Activated CD4-positive, alpha-beta T cell treated with anti-CD3 and anti-CD28 coated beads, Interleukin-2, amount 10 ng/mL, durations not matched to agents 7 days and 5 days (primary cell): ENCODE measurements around the gene SNX9. TPM values are rescaled to one million over a fixed set of nuclear protein-coding genes. Genes with fewer than 3 reads are reported as not detected.
"Not testable (repeated sequence)": the region's sequence is repeated elsewhere in the genome, so short reads cannot be mapped to it uniquely, and the experiment has no call there.

Experiments
- CTCF ChIA-PET: fragments of 350-600 bp; sonication (Branson Sonifier 250); formaldehyde crosslinking; loops from one replicate; lab custom pipeline; 2021; ENCODE audit warnings: antibody characterized with exemption; lab: Charles Lee
- POLR2A ChIA-PET: fragments of 350-600 bp; sonication (Branson Sonifier 250); formaldehyde crosslinking; loops from one replicate; lab custom pipeline; 2021; ENCODE audit warnings: antibody characterized with exemption; lab: Charles Lee
- DNase-seq: peaks from one replicate; pipeline ENCODE4 v3.0.0-alpha.2; 2020
- H3K27ac Mint-ChIP-seq: one replicate; pipeline ENCODE4 v1.8.0; 2021; ENCODE audit warnings: mild to moderate bottlenecking, moderate library complexity, mixed read lengths
- H3K27me3 Mint-ChIP-seq: one replicate; pipeline ENCODE4 v1.8.0; 2021; ENCODE audit warnings: mixed read lengths
- H3K36me3 Mint-ChIP-seq: one replicate; pipeline ENCODE4 v1.8.0; 2021; ENCODE audit warnings: low read depth, mixed read lengths
- H3K4me1 Mint-ChIP-seq: one replicate; pipeline ENCODE4 v1.8.0; 2021; ENCODE audit warnings: mixed read lengths
- H3K4me3 Mint-ChIP-seq: one replicate; pipeline ENCODE4 v1.8.0; 2021; ENCODE audit warnings: mild to moderate bottlenecking, moderate library complexity, mixed read lengths
- H3K9me3 Mint-ChIP-seq: one replicate; pipeline ENCODE4 v1.8.0; 2021; ENCODE audit warnings: mixed read lengths
- total RNA-seq, 2 experiments: library from RNA; stranded (reverse); gene quantifications; one replicate each; pipeline ENCODE4 v1.2.3, GENCODE V29; 2021

Gene SNX9
- total RNA-seq, 2 experiments from 2014 or later: 9.4 to 10.7 TPM

GRCh38 chr6:157946865-157947532 is 124.0 kb downstream of the SNX9 start:
- Mint-ChIP-seq H3K27ac (no peak overlapping the region), H3K9me3 (no peaks in the 10 kb centered on the region), H3K36me3 (peaks cover 6% of the 10 kb centered on the region), H3K4me3 (no peak overlapping the region), H3K27me3 (peaks cover 25% of the 10 kb centered on the region), H3K4me1 (no peaks in the 10 kb centered on the region)
- peak; percentile 24 for DNase-seq
- ChIA-PET CTCF (interaction anchor here (0.6 to 1.7 kb wide), 9 partner anchors 9 to 329 kb away, joined by 3 to 5 read pairs (median 3); no protein-coding TSS in a partner anchor), POLR2A (no interaction called here)

GRCh38 chr6:157950899-157951298 is 127.9 kb downstream of the SNX9 start:
- CTCF ChIA-PET: interaction anchor here (1.4 to 1.5 kb wide), 2 partner anchors 10 to 75 kb away, joined by 3 to 4 read pairs; no protein-coding TSS in a partner anchor

DNA sequence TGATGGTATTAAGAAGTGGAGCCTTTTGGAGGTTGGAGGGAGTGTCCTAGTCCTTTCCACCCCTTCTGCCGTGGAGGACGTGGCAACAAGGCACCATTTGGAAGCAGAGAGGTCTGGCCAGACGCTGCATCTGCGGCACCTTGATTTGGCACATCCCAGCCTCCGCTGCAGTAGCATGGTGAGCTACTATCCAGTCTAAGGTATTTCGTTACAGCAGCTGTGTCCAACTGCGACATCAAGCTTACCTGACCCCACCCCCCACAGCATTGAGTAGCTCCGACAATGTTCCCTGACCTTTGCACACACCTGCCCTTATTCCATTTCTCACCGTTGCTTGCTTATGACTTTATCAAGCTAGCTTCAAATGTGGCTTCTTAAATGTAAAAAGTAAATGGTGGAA is 128.8 kb downstream of the SNX9 start:
- no peaks in the 10 kb centered on the region for H3K36me3 Mint-ChIP-seq
- peaks cover 25% of the 10 kb centered on the region for H3K27me3 Mint-ChIP-seq
- DNase-seq: no peak
- no peaks in the 10 kb centered on the region for H3K9me3 Mint-ChIP-seq
- ChIA-PET POLR2A (no interaction called here), CTCF (interaction anchor here (0.7 to 2.4 kb wide), 5 partner anchors 9 to 74 kb away, joined by 3 to 5 read pairs (median 3); no protein-coding TSS in a partner anchor)
- H3K4me1 Mint-ChIP-seq: no peaks in the 10 kb centered on the region
- H3K4me3 Mint-ChIP-seq: no peak overlapping the region
- no peak overlapping the region for H3K27ac Mint-ChIP-seq

More at GRCh38 chr6:157950899-157951298, 127.9 kb downstream of the SNX9 start:
- H3K36me3 Mint-ChIP-seq, H3K4me1 Mint-ChIP-seq, H3K27ac Mint-ChIP-seq, DNase-seq, H3K9me3 Mint-ChIP-seq, H3K4me3 Mint-ChIP-seq, POLR2A ChIA-PET: not testable (repeated sequence)
- peaks cover 25% of the 10 kb centered on the region for H3K27me3 Mint-ChIP-seq

DNA sequence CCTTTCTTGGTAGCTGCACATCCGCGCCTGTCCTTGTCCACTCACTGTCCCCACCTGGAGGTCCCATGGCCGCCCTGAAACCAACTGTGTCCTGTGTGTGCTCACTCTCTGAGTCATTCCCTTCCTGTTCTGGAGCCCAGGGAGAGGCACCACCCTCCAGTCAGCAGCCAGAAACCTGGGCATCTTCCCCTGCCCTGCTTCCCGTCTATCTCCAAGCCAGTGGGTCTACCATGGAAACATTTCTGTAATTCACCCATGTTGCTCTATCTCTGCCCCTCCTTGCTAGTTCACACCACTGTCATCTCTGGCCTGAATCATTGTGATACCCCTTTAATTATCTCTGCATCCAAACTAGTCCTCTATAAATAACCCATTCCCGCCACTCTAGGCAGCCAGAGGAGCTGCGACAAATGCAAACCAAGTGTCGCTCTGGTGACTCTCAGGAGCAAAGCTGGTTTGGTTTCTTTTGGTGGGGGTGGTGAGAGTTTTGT is 129.9 kb downstream of the SNX9 start:
- Mint-ChIP-seq H3K27ac (no peak overlapping the region), H3K4me1 (no peaks in the 10 kb centered on the region), H3K36me3 (no peaks in the 10 kb centered on the region), H3K27me3 (peaks cover 25% of the 10 kb centered on the region), H3K9me3 (peaks cover 2% of the 10 kb centered on the region), H3K4me3 (no peak overlapping the region)
- ChIA-PET CTCF (interaction anchor here (2.4 kb wide), 1 partner anchor 14 kb away, joined by 5 read pairs; no protein-coding TSS in a partner anchor), POLR2A (no interaction called here)
- no peak for DNase-seq

GRCh38 chr6:157953580-157954091 is 130.6 kb downstream of the SNX9 start:
- Mint-ChIP-seq H3K27me3 (peaks cover 24% of the 10 kb centered on the region), H3K27ac (no peak overlapping the region), H3K4me3 (no peak overlapping the region), H3K4me1 (no peaks in the 10 kb centered on the region), H3K36me3 (peaks cover 4% of the 10 kb centered on the region), H3K9me3 (peaks cover 6% of the 10 kb centered on the region)
- ChIA-PET POLR2A (no interaction called here), CTCF (interaction anchor here (1.0 to 2.4 kb wide), 2 partner anchors 13 to 119 kb away, joined by 3 to 5 read pairs; no protein-coding TSS in a partner anchor)
- DNase-seq: no peak

DNA sequence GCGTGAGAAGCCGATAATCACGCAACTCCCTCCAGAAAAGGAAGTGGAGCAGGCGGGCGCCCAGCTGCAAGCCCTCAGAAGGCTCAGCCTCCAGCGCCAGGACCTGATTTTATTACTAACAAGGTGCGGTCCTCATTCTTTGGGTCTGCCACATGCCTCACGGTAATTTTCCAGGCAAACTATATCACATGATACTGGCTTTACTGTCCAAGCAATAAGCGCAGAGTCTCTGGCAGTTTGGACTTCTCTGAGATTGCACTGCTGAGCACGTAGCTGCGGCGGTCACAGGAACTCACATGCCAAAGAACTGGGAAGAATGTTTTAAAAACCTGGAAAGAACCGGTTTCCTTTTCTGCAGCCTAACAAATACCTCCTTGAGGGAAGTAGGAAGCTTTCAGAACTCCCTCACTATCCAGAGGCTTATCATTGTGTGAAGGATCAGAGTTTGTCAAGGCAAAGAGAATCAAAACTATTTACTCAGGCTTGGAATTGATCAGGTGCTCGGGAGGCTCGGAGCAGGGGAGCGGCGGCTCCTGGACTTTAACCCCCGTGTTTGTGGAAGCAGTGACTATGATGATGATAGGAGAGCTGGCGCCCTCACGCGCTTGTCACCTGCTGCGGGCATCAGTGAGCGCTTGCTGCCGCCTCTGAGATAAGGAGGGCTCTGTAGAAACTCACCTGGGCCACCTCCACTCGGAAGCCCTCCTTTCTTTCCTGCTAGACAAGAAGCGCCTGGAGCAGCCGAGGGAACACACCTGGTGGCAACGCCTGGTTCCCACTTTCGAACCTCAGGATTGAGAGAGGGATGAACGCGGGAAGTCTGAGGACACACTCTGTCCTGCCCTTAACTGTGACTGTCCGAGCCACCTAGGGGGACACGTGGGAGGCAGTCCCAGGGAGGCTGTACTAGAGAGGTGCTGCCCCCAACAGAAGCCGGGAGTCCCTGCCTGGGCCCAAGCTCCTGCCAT is 131.4 kb downstream of the SNX9 start:
- Mint-ChIP-seq H3K27me3 (peaks cover 17% of the 10 kb centered on the region), H3K4me3 (no peak overlapping the region), H3K36me3 (peaks cover 10% of the 10 kb centered on the region), H3K9me3 (peaks cover 13% of the 10 kb centered on the region), H3K4me1 (no peaks in the 10 kb centered on the region), H3K27ac (no peak overlapping the region)
- DNase-seq: no peak
- ChIA-PET CTCF (interaction anchor here (0.6 to 2.4 kb wide), 3 partner anchors 13 to 118 kb away, joined by 3 to 5 read pairs (median 3); no protein-coding TSS in a partner anchor), POLR2A (no interaction called here)

- Mint-ChIP-seq H3K4me3 (no peak overlapping the region), H3K27ac (no peak overlapping the region), H3K27me3 (peaks cover 6% of the 10 kb centered on the region), H3K36me3 (peaks cover 15% of the 10 kb centered on the region), H3K9me3 (peaks cover 20% of the 10 kb centered on the region), H3K4me1 (no peaks in the 10 kb centered on the region)
- no peak for DNase-seq
- POLR2A ChIA-PET: no interaction called here
- CTCF ChIA-PET: interaction anchor here (2.1 kb wide), 1 partner anchor 13 kb away, joined by 4 read pairs; no protein-coding TSS in a partner anchor
Measured at GRCh38 chr6:157955675-157956074, 132.6 kb downstream of the SNX9 start.

DNA sequence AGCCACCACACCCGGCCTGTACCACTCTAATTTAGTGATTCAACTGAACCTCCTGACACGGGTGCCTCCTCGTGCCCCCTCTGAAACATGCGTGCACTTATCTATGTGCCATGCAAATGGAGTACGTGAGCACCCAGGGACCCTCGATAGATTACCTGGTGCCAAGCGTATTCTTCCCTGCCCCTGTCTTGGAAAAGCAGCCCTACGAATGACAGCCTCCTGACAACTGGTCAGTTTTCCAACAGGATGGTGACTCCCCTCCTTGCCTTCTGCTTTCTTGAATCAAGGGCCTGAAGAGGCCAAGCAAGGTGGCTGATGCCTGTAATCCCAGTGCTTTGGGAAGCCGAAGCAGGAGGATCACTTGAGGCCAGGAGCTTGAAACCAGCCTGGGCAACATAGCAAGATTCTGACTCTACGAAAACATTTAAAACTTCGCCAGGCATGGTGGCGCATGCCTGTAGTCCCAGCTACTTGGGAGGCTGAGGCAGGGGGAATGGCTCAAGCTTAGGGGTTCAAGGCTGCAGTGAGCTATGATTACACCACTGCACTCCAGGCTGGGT is 133.2 kb downstream of the SNX9 start:
- peaks cover 15% of the 10 kb centered on the region for H3K36me3 Mint-ChIP-seq
- H3K27ac Mint-ChIP-seq: no peak overlapping the region
- H3K27me3 Mint-ChIP-seq: no peaks in the 10 kb centered on the region
- DNase-seq: no peak
- ChIA-PET CTCF (interaction anchor here (2.1 kb wide), 1 partner anchor 12 kb away, joined by 4 read pairs; no protein-coding TSS in a partner anchor), POLR2A (no interaction called here)
- H3K9me3 Mint-ChIP-seq: peaks cover 22% of the 10 kb centered on the region
- peaks cover 2% of the 10 kb centered on the region for H3K4me1 Mint-ChIP-seq
- no peak overlapping the region for H3K4me3 Mint-ChIP-seq

GRCh38 chr6:157959451-157960227 is 136.6 kb downstream of the SNX9 start:
- ChIA-PET CTCF (interaction anchor here (1.0 kb wide), 1 partner anchor 12 kb away, joined by 3 read pairs; no protein-coding TSS in a partner anchor), POLR2A (no interaction called here)
- Mint-ChIP-seq H3K27ac (no peak overlapping the region), H3K36me3 (peaks cover 18% of the 10 kb centered on the region), H3K4me1 (peaks cover 29% of the 10 kb centered on the region), H3K27me3 (no peaks in the 10 kb centered on the region), H3K4me3 (no peak overlapping the region), H3K9me3 (peaks cover 26% of the 10 kb centered on the region)
- no peak for DNase-seq

DNA sequence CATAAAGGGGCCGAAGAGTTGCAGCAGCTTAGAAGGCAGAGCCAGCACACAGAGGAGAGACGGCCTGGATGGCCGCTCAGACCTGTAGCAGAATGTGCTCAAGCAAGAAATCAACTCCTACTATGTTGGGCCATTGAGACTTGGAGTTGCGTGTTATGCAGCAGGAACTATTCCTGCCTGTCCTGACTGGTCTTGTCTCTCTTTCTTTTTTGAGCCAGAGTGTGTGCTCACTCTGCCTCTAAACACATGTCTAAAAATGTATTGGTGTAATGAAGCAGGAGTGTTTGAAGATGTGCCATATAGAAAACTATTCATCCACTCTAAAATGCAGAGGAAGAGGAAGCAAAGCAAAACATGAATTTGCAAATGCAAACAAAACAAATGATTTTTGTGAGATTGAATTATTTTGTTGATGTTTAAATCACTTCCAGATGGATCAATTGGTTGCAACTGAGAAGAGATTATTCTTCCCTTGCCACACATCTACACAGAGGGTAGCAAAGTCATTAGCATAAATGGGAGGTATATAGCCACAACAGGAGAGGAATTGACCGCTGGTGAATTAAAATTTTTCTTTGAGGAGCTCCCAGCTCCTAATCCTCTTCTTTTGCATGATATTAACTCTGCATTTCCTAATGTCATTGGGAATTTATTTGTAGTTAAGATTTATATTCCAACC is 138.2 kb downstream of the SNX9 start:
- H3K4me1 Mint-ChIP-seq: peaks cover 29% of the 10 kb centered on the region
- peaks cover 19% of the 10 kb centered on the region for H3K36me3 Mint-ChIP-seq
- no peak for DNase-seq
- no peak overlapping the region for H3K27ac Mint-ChIP-seq
- H3K27me3 Mint-ChIP-seq: no peaks in the 10 kb centered on the region
- CTCF ChIA-PET: interaction anchor here (0.9 to 1.3 kb wide), 3 partner anchors 9 to 111 kb away, joined by 3 to 4 read pairs (median 3); no protein-coding TSS in a partner anchor
- H3K4me3 Mint-ChIP-seq: no peak overlapping the region
- POLR2A ChIA-PET: no interaction called here
- peaks cover 26% of the 10 kb centered on the region for H3K9me3 Mint-ChIP-seq
